ENCODE results near the gene C2CD4C.
"Not testable (repeated sequence)": the region's sequence is repeated elsewhere in the genome, so short reads cannot be mapped to it uniquely, and the experiment has no call there.

Gene C2CD4C

GRCh38 chr19:380618-381219 is 28.2 kb downstream of the C2CD4C start:
- DNase-seq (ENCODE audit: low spot score): not testable (repeated sequence)

- DNase-seq (ENCODE audit: low spot score): no peak
Measured at GRCh38 chr19:379796-380195, 29.2 kb downstream of the C2CD4C start.

- no peak for DNase-seq (ENCODE audit: low spot score)
Measured at GRCh38 chr19:378706-379105, 30.2 kb downstream of the C2CD4C start.

- DNase-seq (ENCODE audit: low spot score): no peak
Measured at GRCh38 chr19:377801-378581, 31.0 kb downstream of the C2CD4C start.

GRCh38 chr19:376111-376470 is 32.9 kb downstream of the C2CD4C start:
- no peak for DNase-seq (ENCODE audit: low spot score)

- DNase-seq (ENCODE audit: low spot score): no peak
Measured at GRCh38 chr19:375395-376110, 33.4 kb downstream of the C2CD4C start.

- DNase-seq (ENCODE audit: low spot score): no peak
Measured at GRCh38 chr19:374886-375235, 34.1 kb downstream of the C2CD4C start.

- no peak for DNase-seq (ENCODE audit: low spot score)
Measured at GRCh38 chr19:374183-374885, 34.6 kb downstream of the C2CD4C start.

- no peak for DNase-seq (ENCODE audit: low spot score)
Measured at GRCh38 chr19:373391-374182, 35.4 kb downstream of the C2CD4C start.

- DNase-seq (ENCODE audit: low spot score): no peak
Measured at GRCh38 chr19:372306-372890, 36.5 kb downstream of the C2CD4C start.

GRCh38 chr19:371501-372168 is 37.3 kb downstream of the C2CD4C start:
- no peak for DNase-seq (ENCODE audit: low spot score)

- no peak for DNase-seq (ENCODE audit: low spot score)
Measured at GRCh38 chr19:370641-371330, 38.2 kb downstream of the C2CD4C start.

GRCh38 chr19:369876-370275 is 39.1 kb downstream of the C2CD4C start:
- DNase-seq (ENCODE audit: low spot score): no peak

GRCh38 chr19:369256-369655 is 39.7 kb downstream of the C2CD4C start:
- no peak for DNase-seq (ENCODE audit: low spot score)

- DNase-seq (ENCODE audit: low spot score): no peak
Measured at GRCh38 chr19:368630-369024, 40.3 kb downstream of the C2CD4C start.

- no peak for DNase-seq (ENCODE audit: low spot score)
Measured at GRCh38 chr19:367963-368629, 40.9 kb downstream of the C2CD4C start.

- DNase-seq (ENCODE audit: low spot score): no peak
Measured at GRCh38 chr19:367561-367960, 41.4 kb downstream of the C2CD4C start.

GRCh38 chr19:366951-367350 is 42.0 kb downstream of the C2CD4C start:
- DNase-seq (ENCODE audit: low spot score): no peak

GRCh38 chr19:366205-366783 is 42.7 kb downstream of the C2CD4C start:
- no peak for DNase-seq (ENCODE audit: low spot score)

All from putamen (tissue), 1 donor.